Panc1 (cell line): ENCODE data around the gene HAL. TPM values are rescaled to one million over a fixed set of nuclear protein-coding genes. Genes with fewer than 3 reads are reported as not detected.

Experiments
- ATAC-seq: fragments of 200-7000 bp; cut with Tn5 transposase; 2 replicates; pipeline ENCODE4 v1.9.1; 2020; ENCODE audit warnings: mild to moderate bottlenecking, moderate library complexity
- BruUV-seq: library from RNA; stranded (reverse); fragments of 400-500 nt; replicated peaks from 2 replicates; lab custom pipeline; 2021; lab: Mats Ljungman, UMichigan
- CTCF ChIA-PET: fragments of 300-600 bp; sonication (Branson Sonifier 250); formaldehyde crosslinking; loops from one replicate; lab custom pipeline; 2022; ENCODE audit warnings: antibody characterized with exemption; lab: Charles Lee
- POLR2A ChIA-PET: fragments of 300-600 bp; sonication (Branson Sonifier 250); formaldehyde crosslinking; loops from one replicate; lab custom pipeline; 2022; ENCODE audit warnings: antibody characterized with exemption; lab: Charles Lee
- DNase-seq: peaks from one replicate; pipeline ENCODE4 v3.0.0-alpha.2; 2010; ENCODE audit warnings: low read depth, low spot score
- H3K27ac ChIP-seq: 2 replicates; pipeline ENCODE4 v1.5.1; 2011; ENCODE audit warnings: mild to moderate bottlenecking, low read length, inconsistent platforms
- H3K27me3 ChIP-seq: fragments of 200-500 bp; sonication (Bioruptor generic); 2 replicates; pipeline ENCODE4 v1.6.0; 2014; ENCODE audit warnings: low read length, inconsistent platforms; ENCODE audit not compliant: control insufficient read depth, insufficient read depth
- H3K36me3 ChIP-seq: fragments of 200-500 bp; sonication (Bioruptor generic); 2 replicates; pipeline ENCODE4 v1.5.1; 2014; ENCODE audit warnings: inconsistent platforms, mild to moderate bottlenecking, low read length, moderate library complexity; ENCODE audit not compliant: control insufficient read depth, insufficient read depth
- H3K4me1 ChIP-seq: 2 replicates; pipeline ENCODE4 v1.5.1; 2011; ENCODE audit warnings: inconsistent platforms, mild to moderate bottlenecking, low read length, moderate library complexity; ENCODE audit not compliant: control insufficient read depth, insufficient read depth
- H3K4me3 ChIP-seq, 2 experiments: 2 replicates each; pipeline ENCODE4 v1.5.1; 2011 to 2012; ENCODE audit warnings: low read depth in 2 of 2, low read length in 2 of 2, mild to moderate bottlenecking in 2 of 2, inconsistent platforms in 1 of 2, moderate library complexity in 1 of 2
- H3K9me3 ChIP-seq: fragments of 200-500 bp; sonication (Bioruptor generic); 2 replicates; pipeline ENCODE4 v1.5.1; 2014; ENCODE audit warnings: low read depth, mild to moderate bottlenecking, inconsistent platforms, low read length, moderate library complexity; ENCODE audit not compliant: control insufficient read depth, insufficient read depth
- CTCF ChIP-seq: fragments of 450-650 bp; IDR thresholded peaks from 2 replicates; pipeline ENCODE4 v1.5.1; 2017; ENCODE audit warnings: mild to moderate bottlenecking
- POLR2AphosphoS5 ChIP-seq: IDR thresholded peaks from 2 replicates; pipeline ENCODE4 v1.6.1; 2012; ENCODE audit warnings: mild to moderate bottlenecking, low read depth, low read length, moderate library complexity
- REST ChIP-seq, 2 experiments: IDR thresholded peaks; 2 replicates each; pipeline ENCODE4 v1.6.1; 2011 to 2012; ENCODE audit warnings: low read depth in 2 of 2, control low read depth in 1 of 2, low read length in 1 of 2, mild to moderate bottlenecking in 1 of 2, moderate library complexity in 1 of 2; ENCODE audit not compliant: insufficient read depth in 1 of 2
- SIN3A ChIP-seq: IDR thresholded peaks from 2 replicates; pipeline ENCODE4 v1.6.1; 2012; ENCODE audit warnings: low read depth, mild to moderate bottlenecking, low read length, moderate library complexity, borderline replicate concordance; ENCODE audit not compliant: insufficient read depth
- TCF7L2 ChIP-seq: IDR thresholded peaks from 2 replicates; pipeline ENCODE4 v1.6.1; 2011; ENCODE audit warnings: mild to moderate bottlenecking, low read depth, low read length, inconsistent platforms
- in situ Hi-C: cut with HindIII; loops from 2 replicates; pipeline ENCODE4 v1.10.0; 2016; ENCODE audit warnings: low sequenced_read_pairs, low pct_unique_long_range_greater_than_20kb
- intact Hi-C: fragments of 100-400 bp; cut with micrococcal nuclease; formaldehyde crosslinking; loops from one replicate; pipeline ENCODE4 v1.10.0; 2022; ENCODE audit not compliant: unreplicated experiment
- total RNA-seq: library from RNA; stranded (reverse); gene quantifications from one replicate; pipeline ENCODE4 v1.2.1, GENCODE V29; 2021; ENCODE audit not compliant: unreplicated experiment

The HAL gene
- total RNA-seq, 1 experiment from 2014 or later: 0.08 TPM

GRCh38 chr12:95989504-95990123 lies 6.5 kb downstream of the HAL start:
- CTCF ChIA-PET: no interaction called here
- ATAC-seq (no peak), DNase-seq (no peak)
- Histone ChIP-seq H3K27me3 (peaks cover 17% of the 10 kb centered on the region), H3K9me3 (no peaks in the 10 kb centered on the region), H3K27ac (no peak overlapping the region), H3K36me3 (no peaks in the 10 kb centered on the region), H3K4me3 (no peak overlapping the region), H3K4me1 (no peaks in the 10 kb centered on the region)
- POLR2A ChIA-PET: no interaction called here
- no TSS peak for BruUV-seq
- intact Hi-C loops (no loop called here), in situ Hi-C loops (no loop called here)
- no peak for TF ChIP-seq CTCF
- no peak for TF ChIP-seq TCF7L2
- no peak for TF ChIP-seq REST (IDR thresholded peaks at IDR 0.05; ENCODE audit: insufficient read depth in 1 of 2, low read depth in 2 of 2, low read length in 1 of 2)
- no peak for TF ChIP-seq SIN3A
- TF ChIP-seq POLR2AphosphoS5: no peak

GRCh38 chr12:95988506-95989275 lies 7.5 kb downstream of the HAL start:
- H3K9me3 ChIP-seq: no peaks in the 10 kb centered on the region
- ChIA-PET POLR2A (no interaction called here), CTCF (no interaction called here)
- H3K36me3 ChIP-seq: no peaks in the 10 kb centered on the region
- H3K4me3 ChIP-seq: no peak overlapping the region
- ATAC-seq: no peak
- peaks cover 17% of the 10 kb centered on the region for H3K27me3 ChIP-seq
- no peak overlapping the region for H3K27ac ChIP-seq
- TF ChIP-seq CTCF (no peak), REST (IDR thresholded peaks at IDR 0.05; ENCODE audit: insufficient read depth in 1 of 2, low read depth in 2 of 2, low read length in 1 of 2) (no peak), TCF7L2 (no peak), SIN3A (no peak), POLR2AphosphoS5 (no peak)
- no TSS peak for BruUV-seq
- DNase-seq: no peak
- in situ Hi-C loops (no loop called here), intact Hi-C loops (no loop called here)
- no peaks in the 10 kb centered on the region for H3K4me1 ChIP-seq
